Astrocyte (in vitro differentiated cells and primary cell): ENCODE results near the gene TBC1D3B. TPM values are rescaled to one million over a fixed set of nuclear protein-coding genes. Genes with fewer than 3 reads are reported as not detected.
"Not testable (repeated sequence)": the region's sequence is repeated elsewhere in the genome, so short reads cannot be mapped to it uniquely, and the experiment has no call there.

Source experiments
- DNase-seq: peaks from one replicate; pipeline ENCODE4 v3.0.0-alpha.2; 2010; ENCODE audit warnings: low read depth
- FAIRE-seq: peaks from 2 replicates; lab custom pipeline; 2011; peaks lifted over from hg19 to GRCh38; lab: Jason Lieb, UNC
- H2AFZ ChIP-seq: 2 replicates; pipeline ENCODE4 v1.6.0; 2012; ENCODE audit warnings: low read depth, low read length, inconsistent platforms
- H3K27ac ChIP-seq: 2 replicates; pipeline ENCODE4 v1.5.1; 2011; ENCODE audit warnings: low read depth, low read length, inconsistent platforms
- H3K27me3 ChIP-seq: 2 replicates; pipeline ENCODE4 v1.6.0; 2011; ENCODE audit warnings: low read length, inconsistent platforms; ENCODE audit not compliant: insufficient read depth
- H3K36me3 ChIP-seq: 2 replicates; pipeline ENCODE4 v1.5.1; 2011; ENCODE audit warnings: low read length, inconsistent platforms; ENCODE audit not compliant: insufficient read depth
- H3K4me1 ChIP-seq: 2 replicates; pipeline ENCODE4 v1.5.1; 2011; ENCODE audit warnings: low read length, inconsistent platforms; ENCODE audit not compliant: insufficient read depth
- H3K4me2 ChIP-seq: 2 replicates; pipeline ENCODE4 v1.6.0; 2012; ENCODE audit warnings: low read length, inconsistent platforms
- H3K4me3 ChIP-seq: 2 replicates; pipeline ENCODE4 v1.5.1; 2011; ENCODE audit warnings: low read depth, mild to moderate bottlenecking, low read length, inconsistent platforms; ENCODE audit not compliant: insufficient read depth
- H3K79me2 ChIP-seq: 2 replicates; pipeline ENCODE4 v1.6.0; 2012; ENCODE audit warnings: mild to moderate bottlenecking, low read length, inconsistent platforms; ENCODE audit not compliant: insufficient read depth
- H3K9ac ChIP-seq: 2 replicates; pipeline ENCODE4 v1.6.0; 2012; ENCODE audit warnings: mild to moderate bottlenecking, low read length, inconsistent platforms
- H3K9me3 ChIP-seq: 2 replicates; pipeline ENCODE4 v1.5.1; 2012; ENCODE audit warnings: low read depth, mild to moderate bottlenecking, low read length, inconsistent platforms; ENCODE audit not compliant: insufficient read depth
- H4K20me1 ChIP-seq: 2 replicates; pipeline ENCODE4 v1.6.0; 2012; ENCODE audit warnings: low read length, inconsistent platforms; ENCODE audit not compliant: insufficient read depth
- H3K27ac Mint-ChIP-seq: one replicate; pipeline ENCODE4 v1.8.0; 2021; ENCODE audit warnings: mild to moderate bottlenecking, mixed read lengths; ENCODE audit not compliant: unreplicated experiment
- H3K27me3 Mint-ChIP-seq: one replicate; pipeline ENCODE4 v1.8.0; 2021; ENCODE audit warnings: low read depth, mixed read lengths; ENCODE audit not compliant: unreplicated experiment
- H3K36me3 Mint-ChIP-seq: one replicate; pipeline ENCODE4 v1.8.0; 2021; ENCODE audit warnings: low read depth, mixed read lengths; ENCODE audit not compliant: unreplicated experiment
- H3K4me1 Mint-ChIP-seq: one replicate; pipeline ENCODE4 v1.8.0; 2021; ENCODE audit warnings: low read depth, mixed read lengths; ENCODE audit not compliant: unreplicated experiment
- H3K4me3 Mint-ChIP-seq: one replicate; pipeline ENCODE4 v1.8.0; 2021; ENCODE audit warnings: mild to moderate bottlenecking, moderate library complexity, mixed read lengths; ENCODE audit not compliant: unreplicated experiment
- H3K9me3 Mint-ChIP-seq: one replicate; pipeline ENCODE4 v1.8.0; 2021; ENCODE audit warnings: mild to moderate bottlenecking, mixed read lengths; ENCODE audit not compliant: unreplicated experiment
- CTCF ChIP-seq: IDR thresholded peaks from 2 replicates; pipeline ENCODE4 v1.5.1; 2011; ENCODE audit warnings: low read depth, mild to moderate bottlenecking, inconsistent platforms, low read length, moderate library complexity; ENCODE audit not compliant: insufficient read depth
- EZH2 ChIP-seq: IDR thresholded peaks from 2 replicates; pipeline ENCODE4 v1.6.1; 2012; ENCODE audit warnings: mild to moderate bottlenecking, low read length, inconsistent platforms; ENCODE audit not compliant: insufficient read depth
- total RNA-seq: library from RNA; stranded (reverse); gene quantifications from 2 replicates; pipeline ENCODE4 v1.2.1, GENCODE V29; 2021

Gene TBC1D3B
- total RNA-seq, 1 donor from 2014 or later: 9.8 TPM

GRCh38 chr17:36203335-36203734 is 26.9 kb upstream of the TBC1D3B start:
- no peak overlapping the region for H3K4me3 ChIP-seq
- Mint-ChIP-seq H3K27ac (no peak overlapping the region), H3K4me1 (peaks cover 6% of the 10 kb centered on the region), H3K36me3 (no peaks in the 10 kb centered on the region), H3K9me3 (no peaks in the 10 kb centered on the region), H3K27me3 (peaks cover 29% of the 10 kb centered on the region), H3K4me3 (no peak overlapping the region)
- no peak overlapping the region for H3K9ac ChIP-seq
- FAIRE-seq (no peak), DNase-seq (no peak)
- no peak overlapping the region for H2AFZ ChIP-seq
- TF ChIP-seq CTCF (no peak), EZH2 (no peak)
- no peaks in the 10 kb centered on the region for H3K9me3 ChIP-seq
- H3K79me2 ChIP-seq: no peaks in the 10 kb centered on the region
- no peaks in the 10 kb centered on the region for H3K27me3 ChIP-seq
- H4K20me1 ChIP-seq: no peaks in the 10 kb centered on the region
- H3K36me3 ChIP-seq: no peaks in the 10 kb centered on the region
- H3K4me1 ChIP-seq: no peaks in the 10 kb centered on the region
- H3K27ac ChIP-seq: no peak overlapping the region
- H3K4me2 ChIP-seq: no peak overlapping the region

- Mint-ChIP-seq H3K4me1 (peaks cover 10% of the 10 kb centered on the region), H3K27me3 (peaks cover 19% of the 10 kb centered on the region)
- H3K9me3 ChIP-seq, H3K4me3 Mint-ChIP-seq, H3K4me3 ChIP-seq, H3K79me2 ChIP-seq, H3K27ac ChIP-seq, H3K27me3 ChIP-seq, H3K4me2 ChIP-seq, H4K20me1 ChIP-seq, DNase-seq, H3K36me3 ChIP-seq, H3K4me1 ChIP-seq, H3K9me3 Mint-ChIP-seq, H3K36me3 Mint-ChIP-seq, FAIRE-seq, H3K27ac Mint-ChIP-seq, H3K9ac ChIP-seq, H2AFZ ChIP-seq: not testable (repeated sequence)
These were observed 25.1 kb upstream of the TBC1D3B start for GRCh38 chr17:36201506-36201905.

GRCh38 chr17:36201102-36201501 is 24.7 kb upstream of the TBC1D3B start:
- H3K4me3 Mint-ChIP-seq: not testable (repeated sequence)
- peaks cover 14% of the 10 kb centered on the region for H3K4me1 Mint-ChIP-seq

More at GRCh38 chr17:36201102-36201501, 24.7 kb upstream of the TBC1D3B start:
- not testable (repeated sequence) for H4K20me1 ChIP-seq, FAIRE-seq, H3K4me3 ChIP-seq, H3K36me3 ChIP-seq, H3K9me3 ChIP-seq, H3K27me3 ChIP-seq, H3K9me3 Mint-ChIP-seq, H3K27ac ChIP-seq, H3K79me2 ChIP-seq, H3K36me3 Mint-ChIP-seq, H3K4me1 ChIP-seq, H3K4me2 ChIP-seq, H3K9ac ChIP-seq, DNase-seq, H2AFZ ChIP-seq, H3K27ac Mint-ChIP-seq
- H3K27me3 Mint-ChIP-seq: peaks cover 16% of the 10 kb centered on the region
